GM18519 (cell line): ENCODE measurements around the gene LHX4.

Experiments used
- ATAC-seq: cut with Tn5 transposase; IDR thresholded peaks from one replicate; pipeline ENCODE4 v1.9.1; 2021; ENCODE audit warnings: mild to moderate bottlenecking, moderate library complexity; ENCODE audit not compliant: unreplicated experiment, low FRiP score

Gene LHX4

DNA sequence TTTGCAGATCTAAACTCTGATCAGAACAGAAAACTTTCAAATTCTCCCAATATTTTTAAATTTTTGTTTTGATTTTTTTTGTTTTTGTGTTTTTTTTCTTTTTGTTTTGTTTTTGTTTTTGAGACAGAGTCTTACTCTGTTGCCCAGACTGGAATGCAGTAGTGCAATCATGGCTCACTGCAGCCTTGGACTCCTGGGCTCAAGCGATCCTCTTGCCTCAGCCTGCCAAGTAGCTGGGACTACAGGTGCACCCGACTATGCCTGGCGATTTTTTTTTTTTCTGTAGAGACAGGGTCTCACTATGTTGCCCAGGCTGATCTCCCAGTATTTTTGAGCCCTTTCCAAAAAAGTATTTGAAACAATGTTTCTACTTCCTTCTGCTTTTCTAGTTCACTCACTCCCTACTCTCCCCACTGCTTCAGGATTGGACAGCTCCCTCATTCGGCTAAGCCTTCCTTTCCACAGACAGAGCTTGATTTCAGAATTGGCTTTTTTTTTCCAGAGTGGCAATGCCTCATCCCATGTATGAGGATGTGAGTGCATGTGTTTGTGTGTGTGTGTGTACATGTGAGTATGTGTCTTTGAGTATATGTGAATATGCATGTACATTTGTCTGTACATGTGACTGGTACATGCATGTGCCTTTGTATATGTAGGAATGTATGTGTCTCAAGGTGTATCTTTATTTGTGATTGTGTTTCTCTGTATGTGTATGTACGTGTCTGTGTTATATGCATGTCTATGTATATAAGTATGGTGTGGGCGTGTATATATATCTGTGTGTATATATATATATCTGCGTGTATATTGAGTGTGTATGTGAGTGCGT lies 11.9 kb downstream of the LHX4 start:
- no peak for ATAC-seq

DNA sequence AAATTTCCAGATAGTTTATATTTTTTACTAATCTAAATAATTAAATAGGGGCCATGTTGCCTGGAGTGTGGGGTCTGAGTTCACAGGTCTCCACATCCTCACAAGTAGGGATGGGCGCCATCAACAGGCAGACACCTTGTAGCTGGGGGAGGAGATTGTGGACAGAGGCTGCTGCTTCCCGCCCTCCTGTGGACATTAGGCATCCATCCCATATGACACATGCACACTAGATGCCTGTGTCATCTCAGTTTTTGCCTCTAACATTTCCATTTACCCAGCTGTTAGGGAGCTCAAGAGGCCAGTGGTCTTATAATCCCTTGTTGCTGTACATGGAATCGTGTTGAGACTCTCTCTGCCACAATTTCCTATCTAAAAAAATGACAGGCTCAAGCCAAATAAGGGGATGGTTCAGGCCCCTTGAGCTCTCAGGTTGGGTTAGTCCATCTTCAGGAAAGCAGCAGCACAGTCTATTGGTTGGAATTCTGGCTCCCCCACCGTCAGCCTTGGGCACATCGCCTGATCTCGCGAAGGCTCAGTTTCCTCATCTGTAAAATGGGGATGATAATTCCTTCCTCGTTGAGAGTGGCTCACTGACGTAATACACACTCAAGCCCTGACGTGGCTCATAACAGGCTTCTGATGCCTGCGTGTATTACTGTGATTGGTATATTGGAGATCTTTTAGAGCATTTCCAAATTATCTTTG lies 13.6 kb downstream of the LHX4 start:
- ATAC-seq, result no peak

DNA sequence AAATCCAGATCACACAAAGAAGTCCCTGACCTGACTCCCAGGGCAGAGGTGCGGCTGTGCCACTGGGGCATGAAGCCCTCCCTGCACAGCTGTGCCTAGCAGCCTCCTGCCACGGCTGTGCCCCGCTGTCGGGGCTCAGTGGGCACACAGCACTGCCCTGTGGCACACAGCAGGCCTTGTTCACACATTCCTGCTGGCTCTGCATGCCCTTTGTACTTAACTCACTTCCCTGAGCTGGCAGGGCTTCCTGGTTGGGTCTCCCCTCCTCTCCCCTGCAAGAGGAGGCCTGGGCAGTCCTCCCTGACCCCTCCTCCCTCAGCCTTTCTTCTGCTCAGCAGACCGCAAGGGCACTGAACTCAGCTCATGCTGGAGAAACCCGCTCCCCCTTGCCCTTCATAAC lies 14.8 kb downstream of the LHX4 start:
- no peak for ATAC-seq

DNA sequence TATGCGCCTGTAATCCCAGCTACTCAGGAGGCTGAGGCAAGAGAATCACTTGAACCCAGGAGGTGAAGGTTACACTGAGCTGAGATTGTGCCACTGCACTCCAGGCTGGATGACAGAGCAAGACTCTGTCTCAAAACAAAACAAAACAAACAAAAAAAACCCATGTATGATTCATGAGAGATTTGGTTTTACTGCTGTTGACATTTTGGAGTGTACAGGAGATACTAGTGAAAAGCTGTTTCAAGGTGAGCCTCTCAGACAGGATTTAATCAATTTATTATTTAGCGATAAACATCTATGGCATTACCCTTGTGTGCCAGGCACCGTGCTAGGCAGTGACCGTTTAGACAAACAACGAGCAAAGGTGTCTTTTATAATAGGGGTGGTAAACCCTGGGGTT lies 16.5 kb downstream of the LHX4 start:
- ATAC-seq, result no peak

DNA sequence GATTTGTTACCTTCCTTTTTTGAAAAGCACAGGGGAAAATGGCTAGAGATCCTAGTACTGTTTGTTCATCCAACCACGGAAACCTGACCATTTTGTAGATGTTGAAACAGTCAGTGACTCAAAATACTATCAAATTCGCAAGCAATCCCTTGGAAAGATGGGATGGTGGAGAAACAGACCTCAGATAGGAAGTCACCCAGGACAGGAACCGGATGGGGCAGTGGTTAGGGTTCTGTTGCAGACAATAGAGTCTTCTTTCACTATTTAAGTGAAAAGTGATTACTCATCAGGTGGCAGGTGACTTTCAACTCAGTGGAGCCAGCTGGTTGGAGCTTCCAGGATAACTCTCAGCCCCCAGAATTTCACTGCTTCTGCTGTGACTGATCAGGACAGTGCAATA lies 17.0 kb downstream of the LHX4 start:
- ATAC-seq, result no peak

GRCh38 chr1:180247580-180247979 lies 17.5 kb downstream of the LHX4 start:
- no peak for ATAC-seq

DNA sequence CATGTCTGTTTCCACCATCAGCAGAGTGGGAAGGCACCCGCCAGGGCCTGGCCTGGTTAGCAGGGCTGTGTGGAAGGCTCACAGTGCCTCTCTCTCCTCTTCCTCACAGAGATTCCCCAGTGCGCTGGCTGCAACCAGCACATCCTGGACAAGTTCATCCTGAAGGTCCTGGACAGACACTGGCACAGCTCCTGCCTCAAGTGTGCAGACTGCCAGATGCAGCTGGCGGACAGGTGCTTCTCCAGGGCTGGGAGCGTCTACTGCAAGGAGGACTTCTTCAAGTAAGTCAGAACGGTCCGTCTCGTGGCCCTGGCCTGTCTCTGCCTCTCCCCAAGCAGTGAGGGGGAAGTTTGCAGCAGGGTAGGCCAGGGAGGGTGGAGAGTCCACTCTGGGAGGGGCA lies 18.1 kb downstream of the LHX4 start:
- no peak for ATAC-seq

- no peak for ATAC-seq
These were observed 18.9 kb downstream of the LHX4 start for GRCh38 chr1:180248731-180249681.

GRCh38 chr1:180249725-180250498 lies 19.8 kb downstream of the LHX4 start:
- ATAC-seq, result no peak

DNA sequence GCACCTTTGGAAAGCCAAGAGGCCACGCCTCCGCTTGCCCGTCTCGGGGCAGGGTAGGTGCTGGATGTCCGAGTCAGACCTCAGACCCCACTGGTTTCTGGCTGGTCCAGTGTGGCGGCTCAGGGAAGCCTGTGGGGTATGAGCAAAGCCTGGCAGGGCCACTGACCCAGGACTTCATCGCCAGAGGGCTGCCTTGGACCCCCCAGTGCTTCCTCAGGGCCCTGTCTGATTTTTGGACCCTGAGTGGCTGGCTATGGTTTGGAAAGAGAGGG lies 20.4 kb downstream of the LHX4 start:
- ATAC-seq, result no peak

DNA sequence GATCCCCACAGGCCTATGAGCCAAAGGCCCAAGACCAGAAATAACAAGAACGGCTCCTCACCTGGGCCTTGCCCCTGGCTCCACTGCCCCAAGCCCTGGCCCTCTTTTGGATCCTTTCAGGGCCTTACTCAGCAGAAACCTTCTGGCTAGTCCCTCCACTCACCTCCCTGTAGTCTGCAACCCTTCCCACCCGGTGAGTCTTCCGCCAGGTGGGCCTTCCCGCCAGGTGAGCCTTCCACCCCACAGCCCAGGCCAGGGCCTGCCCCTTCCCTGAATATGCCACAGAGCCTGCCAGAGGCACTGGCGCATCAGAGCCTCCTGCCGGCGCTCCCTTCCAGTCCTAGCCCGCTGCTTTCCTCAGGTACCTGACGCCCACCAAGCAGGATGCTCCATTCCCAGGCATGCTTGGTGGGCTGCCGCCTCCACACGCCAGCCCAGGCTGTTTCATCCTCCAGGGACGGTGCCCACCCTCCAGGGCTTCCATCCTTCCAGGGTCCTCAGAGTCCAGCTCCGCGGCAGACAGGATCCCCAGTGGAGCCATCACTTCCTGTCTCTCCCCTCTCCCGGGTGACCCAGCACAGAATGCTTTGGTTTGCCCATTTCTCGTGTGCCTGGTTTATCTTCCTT lies 20.9 kb downstream of the LHX4 start:
- ATAC-seq, result no peak

GRCh38 chr1:180251526-180252305 lies 21.7 kb downstream of the LHX4 start:
- no peak for ATAC-seq

DNA sequence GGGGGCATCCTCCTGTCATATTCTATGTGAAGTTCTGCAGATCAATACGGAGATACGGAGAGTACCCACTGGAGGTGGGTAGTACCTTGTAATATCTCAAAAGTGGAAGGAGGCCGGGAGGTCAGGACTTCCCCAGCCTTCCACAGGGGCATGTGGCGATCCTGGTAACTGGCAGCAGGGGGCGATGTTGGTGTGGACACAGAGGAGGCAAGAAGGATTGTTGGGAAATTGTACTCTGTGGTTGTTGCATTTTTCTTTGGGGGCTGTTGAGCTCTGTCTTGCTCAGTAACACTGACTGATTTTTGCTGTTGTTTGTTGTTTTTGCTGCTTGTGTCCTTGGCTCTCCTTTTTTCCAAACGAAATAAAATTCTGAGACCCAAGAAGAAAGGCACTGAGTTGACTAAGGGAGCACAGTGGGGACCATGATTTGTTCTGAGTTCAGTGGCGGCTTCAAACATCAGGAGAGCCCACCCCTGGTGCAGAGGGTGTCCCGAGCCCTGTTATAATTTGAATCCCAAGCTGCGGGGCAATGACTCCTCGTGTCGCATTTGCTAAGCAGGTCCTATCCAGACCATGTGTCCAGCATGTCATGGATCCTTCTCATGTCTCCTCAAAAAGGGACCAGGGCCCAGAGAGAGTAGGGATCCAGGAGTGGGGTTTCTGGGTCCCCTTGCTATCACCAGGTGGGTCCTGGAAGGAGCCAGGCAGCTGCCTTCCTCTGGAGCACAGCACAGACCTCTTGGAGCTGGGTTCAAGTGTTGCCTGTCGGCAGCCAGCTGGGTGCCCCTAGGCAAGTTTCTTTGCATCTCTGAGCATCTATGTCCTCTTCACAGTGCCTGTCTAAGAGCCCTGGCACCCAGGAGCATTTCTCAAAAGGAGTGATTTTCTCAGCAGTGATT lies 22.8 kb downstream of the LHX4 start:
- ATAC-seq, result no peak

- ATAC-seq, result no peak
These were observed 23.8 kb downstream of the LHX4 start for GRCh38 chr1:180253585-180254495.

- no peak for ATAC-seq
These were observed 24.4 kb downstream of the LHX4 start for GRCh38 chr1:180254496-180254819.

GRCh38 chr1:180254854-180255253 lies 24.8 kb downstream of the LHX4 start:
- no peak for ATAC-seq
